Caco-2 (cell line): ENCODE results near the gene RILP. TPM values are rescaled to one million over a fixed set of nuclear protein-coding genes. Genes with fewer than 3 reads are reported as not detected.
A peak's percentile ranks its signal among the peaks of the same experiment; 100 is the strongest.

Source experiments
- BruUV-seq: library from RNA; stranded (reverse); fragments of 400-500 nt; replicated peaks from 2 replicates; lab custom pipeline; 2021; lab: Mats Ljungman, UMichigan
- CTCF ChIA-PET: fragments of 300-600 bp; sonication (Branson Sonifier 250); formaldehyde crosslinking; loops from one replicate; lab custom pipeline; 2022; ENCODE audit warnings: antibody characterized with exemption; lab: Charles Lee
- POLR2A ChIA-PET: fragments of 300-600 bp; sonication (Branson Sonifier 250); formaldehyde crosslinking; loops from one replicate; lab custom pipeline; 2022; ENCODE audit warnings: antibody characterized with exemption; lab: Charles Lee
- DNase-seq, 2 experiments: peaks; one replicate each; pipeline versions ENCODE4 v3.0.0 to v3.0.0-alpha.2; 2020 to 2022
- H3K27me3 ChIP-seq: replicated peaks from 2 replicates; pipeline ENCODE4 v1.6.0; 2011; ENCODE audit warnings: low read length; ENCODE audit not compliant: control insufficient read depth, insufficient read depth
- H3K36me3 ChIP-seq: 2 replicates; pipeline ENCODE4 v1.5.1; 2011; ENCODE audit warnings: low read length; ENCODE audit not compliant: control insufficient read depth, insufficient read depth
- H3K4me1 ChIP-seq: fragments of 250-450 bp; sonication (Bioruptor Pico); 2 replicates; pipeline ENCODE4 v1.5.1; 2020; ENCODE audit warnings: mild to moderate bottlenecking
- H3K4me3 ChIP-seq: 2 replicates; pipeline ENCODE4 v1.5.1; 2011; ENCODE audit warnings: low read depth, mild to moderate bottlenecking, control low read depth, low read length
- H3K9me3 ChIP-seq: fragments of 250-450 bp; sonication (Bioruptor Pico); 2 replicates; pipeline ENCODE4 v1.5.1; 2020; ENCODE audit warnings: mild to moderate bottlenecking, moderate library complexity
- H3K27ac Mint-ChIP-seq: one replicate; pipeline ENCODE4 v1.8.0; 2022; ENCODE audit warnings: mixed read lengths; ENCODE audit not compliant: unreplicated experiment
- H3K27me3 Mint-ChIP-seq: one replicate; pipeline ENCODE4 v1.8.0; 2022; ENCODE audit warnings: mixed read lengths; ENCODE audit not compliant: insufficient read depth, unreplicated experiment
- H3K36me3 Mint-ChIP-seq: one replicate; pipeline ENCODE4 v1.8.0; 2022; ENCODE audit warnings: mild to moderate bottlenecking, mixed read lengths; ENCODE audit not compliant: insufficient read depth, unreplicated experiment
- H3K4me1 Mint-ChIP-seq: one replicate; pipeline ENCODE4 v1.8.0; 2022; ENCODE audit warnings: low read depth, mixed read lengths; ENCODE audit not compliant: unreplicated experiment
- H3K4me3 Mint-ChIP-seq: one replicate; pipeline ENCODE4 v1.8.0; 2022; ENCODE audit warnings: mild to moderate bottlenecking, moderate library complexity, mixed read lengths; ENCODE audit not compliant: unreplicated experiment
- H3K9me3 Mint-ChIP-seq: one replicate; pipeline ENCODE4 v1.8.0; 2022; ENCODE audit warnings: mixed read lengths; ENCODE audit not compliant: unreplicated experiment
- intact Hi-C: fragments of 100-400 bp; cut with micrococcal nuclease; formaldehyde crosslinking; loops from one replicate; pipeline ENCODE4 v1.10.0; 2022; ENCODE audit not compliant: unreplicated experiment
- total RNA-seq: library from RNA; stranded (reverse); gene quantifications from 2 replicates; pipeline ENCODE4 v1.2.3, GENCODE V29; 2022
- TF ChIP-seq, protein P1 (sequence below), 2 experiments: fragments of 200-600 bp in 1 of 2; IDR thresholded peaks; 1 replicate in 1 of 2; 2 replicates in 1 of 2; pipeline versions ENCODE4 v1.5.1 to v1.8.0; 2011 to 2022; ENCODE audit warnings: antibody characterized with exemption in 1 of 2, control low read depth in 1 of 2, inconsistent platforms in 1 of 2, low read depth in 1 of 2, low read length in 1 of 2, mild to moderate bottlenecking in 1 of 2, moderate library complexity in 1 of 2; ENCODE audit not compliant: insufficient read depth in 1 of 2, severe bottlenecking in 1 of 2, unreplicated experiment in 1 of 2

RILP gene
- total RNA-seq, 1 experiment from 2014 or later, result 4.2 TPM

DNA sequence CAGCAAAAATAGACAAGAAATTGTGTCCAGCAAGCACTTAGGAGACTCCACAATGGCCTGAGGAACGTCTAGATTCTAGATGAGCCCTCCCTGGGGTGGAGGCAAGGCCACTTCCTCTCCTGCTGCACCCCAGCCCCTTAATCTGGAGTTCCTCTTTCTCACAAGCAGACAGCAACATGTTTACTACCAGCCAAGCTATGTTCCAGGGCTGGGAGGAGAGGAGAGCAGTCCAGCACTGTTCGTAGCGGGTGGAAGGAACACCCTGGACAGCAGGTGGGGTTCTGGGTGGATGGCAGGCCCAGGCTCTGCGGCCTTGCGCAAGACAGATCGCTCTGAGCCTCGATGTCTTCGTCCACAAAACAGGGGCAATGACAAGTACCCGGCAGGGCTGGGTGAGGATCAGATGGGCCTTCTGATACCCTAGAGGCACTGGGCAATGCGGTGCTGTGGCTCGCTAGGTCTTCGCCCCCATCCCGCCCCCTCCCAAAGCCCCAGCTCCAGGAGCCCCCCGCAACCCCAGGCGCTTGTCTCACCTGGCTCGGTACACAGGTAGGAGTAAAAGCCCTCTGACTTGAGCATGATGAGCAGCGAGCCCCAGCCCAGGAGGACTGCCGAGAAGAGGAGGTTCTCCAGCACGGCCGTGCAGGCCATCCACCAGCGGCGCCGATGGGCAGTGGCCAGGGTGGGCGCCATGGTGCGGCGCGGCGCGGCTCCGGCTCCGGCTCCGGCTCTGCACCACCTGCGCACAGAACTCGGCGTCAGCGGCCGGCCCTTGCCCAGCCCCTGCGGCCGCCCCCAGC is 22.3 kb downstream of the RILP start:
- no TSS peak for BruUV-seq
- ChIA-PET POLR2A (interaction anchor here (0.6 to 2.3 kb wide), 7 partner anchors 22 to 368 kb away, joined by 3 to 9 read pairs (median 4); partner anchors contain the start of genes INPP5K and PITPNA), CTCF (interaction anchor here (0.5 to 3.5 kb wide), 9 partner anchors 9 to 261 kb away, joined by 3 to 109 read pairs (median 4); partner anchors contain the start of gene INPP5K)
- TF ChIP-seq, protein P1, sequence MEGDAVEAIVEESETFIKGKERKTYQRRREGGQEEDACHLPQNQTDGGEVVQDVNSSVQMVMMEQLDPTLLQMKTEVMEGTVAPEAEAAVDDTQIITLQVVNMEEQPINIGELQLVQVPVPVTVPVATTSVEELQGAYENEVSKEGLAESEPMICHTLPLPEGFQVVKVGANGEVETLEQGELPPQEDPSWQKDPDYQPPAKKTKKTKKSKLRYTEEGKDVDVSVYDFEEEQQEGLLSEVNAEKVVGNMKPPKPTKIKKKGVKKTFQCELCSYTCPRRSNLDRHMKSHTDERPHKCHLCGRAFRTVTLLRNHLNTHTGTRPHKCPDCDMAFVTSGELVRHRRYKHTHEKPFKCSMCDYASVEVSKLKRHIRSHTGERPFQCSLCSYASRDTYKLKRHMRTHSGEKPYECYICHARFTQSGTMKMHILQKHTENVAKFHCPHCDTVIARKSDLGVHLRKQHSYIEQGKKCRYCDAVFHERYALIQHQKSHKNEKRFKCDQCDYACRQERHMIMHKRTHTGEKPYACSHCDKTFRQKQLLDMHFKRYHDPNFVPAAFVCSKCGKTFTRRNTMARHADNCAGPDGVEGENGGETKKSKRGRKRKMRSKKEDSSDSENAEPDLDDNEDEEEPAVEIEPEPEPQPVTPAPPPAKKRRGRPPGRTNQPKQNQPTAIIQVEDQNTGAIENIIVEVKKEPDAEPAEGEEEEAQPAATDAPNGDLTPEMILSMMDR (IDR thresholded peaks at IDR 0.05; ENCODE audit: insufficient read depth in 1 of 2, low read depth in 1 of 2, low read length in 1 of 2, severe bottlenecking in 1 of 2, unreplicated experiment in 1 of 2), result no peak
- intact Hi-C loops, result loop anchor here (10.0 kb wide), 1 partner anchor 173 kb away; the partner anchor contains the start of gene CRK
- Histone ChIP-seq H3K4me3 (peak overlapping the region; percentile 90), H3K36me3 (no peaks in the 10 kb centered on the region), H3K4me1 (peaks cover 31% of the 10 kb centered on the region), H3K27me3 (no peaks in the 10 kb centered on the region), H3K9me3 (no peaks in the 10 kb centered on the region)
- Mint-ChIP-seq H3K36me3 (peaks cover 26% of the 10 kb centered on the region), H3K4me3 (peak overlapping the region; percentile 95), H3K27ac (peak overlapping the region; percentile 24), H3K27me3 (peaks cover 2% of the 10 kb centered on the region), H3K9me3 (no peaks in the 10 kb centered on the region), H3K4me1 (peaks cover 23% of the 10 kb centered on the region)
- DNase-seq, result no peak

DNA sequence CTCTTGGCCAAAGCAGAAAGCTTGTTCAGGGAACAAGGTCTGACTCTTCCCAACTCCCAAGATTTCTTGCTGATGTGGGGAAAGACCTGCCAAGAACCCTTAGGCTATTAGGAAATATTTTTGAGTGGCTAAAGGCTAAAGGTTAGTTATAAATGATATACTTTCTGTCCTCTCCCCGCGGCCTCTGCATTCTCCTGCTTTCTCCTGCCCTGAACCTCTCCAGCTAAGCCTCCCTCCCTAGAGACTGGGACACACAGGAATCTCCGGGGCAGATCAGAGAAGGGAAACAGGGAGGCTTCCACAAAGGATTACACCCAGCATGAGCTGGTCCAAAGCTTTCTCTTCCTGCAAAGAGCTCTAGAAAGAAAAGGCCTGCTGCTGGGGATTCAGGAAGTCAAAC is 23.3 kb downstream of the RILP start:
- Histone ChIP-seq H3K4me3 (no peak overlapping the region), H3K4me1 (peaks cover 31% of the 10 kb centered on the region), H3K36me3 (no peaks in the 10 kb centered on the region), H3K9me3 (no peaks in the 10 kb centered on the region), H3K27me3 (no peaks in the 10 kb centered on the region)
- H3K4me1 Mint-ChIP-seq, result peaks cover 23% of the 10 kb centered on the region
- no peaks in the 10 kb centered on the region for H3K27me3 Mint-ChIP-seq
- TF ChIP-seq, protein P1 (IDR thresholded peaks at IDR 0.05; ENCODE audit: insufficient read depth in 1 of 2, low read depth in 1 of 2, low read length in 1 of 2, severe bottlenecking in 1 of 2, unreplicated experiment in 1 of 2), result no peak
- H3K4me3 Mint-ChIP-seq, result peak overlapping the region; percentile 95
- peaks cover 26% of the 10 kb centered on the region for H3K36me3 Mint-ChIP-seq
- POLR2A ChIA-PET, result interaction anchor here (0.6 to 2.3 kb wide), 2 partner anchors 28 to 35 kb away, joined by 6 to 9 read pairs; no protein-coding TSS in a partner anchor
- intact Hi-C loops, result loop anchor here (10.0 kb wide), 1 partner anchor 172 kb away; the partner anchor contains the start of gene CRK
- no peak for DNase-seq
- H3K9me3 Mint-ChIP-seq, result no peaks in the 10 kb centered on the region
- H3K27ac Mint-ChIP-seq, result peak overlapping the region; percentile 45
- BruUV-seq, result no TSS peak
- CTCF ChIA-PET, result interaction anchor here (0.7 to 2.1 kb wide), 4 partner anchors 17 to 504 kb away, joined by 3 to 16 read pairs (median 4); partner anchors contain the start of gene PITPNA

DNA sequence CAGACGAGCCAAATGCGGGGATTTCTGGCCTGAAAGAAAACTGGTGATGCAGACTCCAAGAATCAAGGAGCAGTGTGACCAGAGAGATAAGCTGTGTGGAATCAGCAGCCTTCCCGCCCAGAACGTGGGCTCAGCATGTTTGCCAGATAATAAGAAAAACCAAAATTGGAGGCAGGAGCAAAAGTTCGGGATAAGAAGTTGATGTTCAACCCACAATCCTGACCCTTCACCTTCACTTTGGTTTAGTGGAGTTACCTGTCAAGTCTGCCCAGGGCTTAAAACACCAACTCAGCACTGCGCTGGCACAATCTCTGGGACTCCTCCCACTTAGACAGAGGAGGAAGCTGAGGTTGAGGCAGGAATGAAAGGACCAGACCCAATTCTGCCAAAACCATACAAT is 24.1 kb downstream of the RILP start:
- H3K27ac Mint-ChIP-seq, result peak overlapping the region; percentile 45
- H3K9me3 Mint-ChIP-seq, result no peaks in the 10 kb centered on the region
- no peaks in the 10 kb centered on the region for H3K36me3 ChIP-seq
- intact Hi-C loops, result loop anchor here (10.0 kb wide), 1 partner anchor 171 kb away; the partner anchor contains the start of gene CRK
- H3K36me3 Mint-ChIP-seq, result peaks cover 26% of the 10 kb centered on the region
- TSS peak; percentile 24 for BruUV-seq
- no peaks in the 10 kb centered on the region for H3K27me3 ChIP-seq
- no peaks in the 10 kb centered on the region for H3K27me3 Mint-ChIP-seq
- no peak for DNase-seq
- peaks cover 31% of the 10 kb centered on the region for H3K4me1 ChIP-seq
- no peak overlapping the region for H3K4me3 ChIP-seq
- peaks cover 23% of the 10 kb centered on the region for H3K4me1 Mint-ChIP-seq
- CTCF ChIA-PET, result interaction anchor here (0.7 to 2.1 kb wide), 6 partner anchors 18 to 606 kb away, joined by 3 to 16 read pairs (median 3); partner anchors contain the start of gene PITPNA
- peak overlapping the region; percentile 95 for H3K4me3 Mint-ChIP-seq
- TF ChIP-seq, protein P1 (IDR thresholded peaks at IDR 0.05; ENCODE audit: insufficient read depth in 1 of 2, low read depth in 1 of 2, low read length in 1 of 2, severe bottlenecking in 1 of 2, unreplicated experiment in 1 of 2), result no peak
- POLR2A ChIA-PET, result interaction anchor here (1.5 to 2.3 kb wide), 2 partner anchors 28 to 35 kb away, joined by 6 to 9 read pairs; no protein-coding TSS in a partner anchor
- no peaks in the 10 kb centered on the region for H3K9me3 ChIP-seq
